ENCODE measurements around the gene PANX2.

- TF ChIP-seq, protein P1, sequence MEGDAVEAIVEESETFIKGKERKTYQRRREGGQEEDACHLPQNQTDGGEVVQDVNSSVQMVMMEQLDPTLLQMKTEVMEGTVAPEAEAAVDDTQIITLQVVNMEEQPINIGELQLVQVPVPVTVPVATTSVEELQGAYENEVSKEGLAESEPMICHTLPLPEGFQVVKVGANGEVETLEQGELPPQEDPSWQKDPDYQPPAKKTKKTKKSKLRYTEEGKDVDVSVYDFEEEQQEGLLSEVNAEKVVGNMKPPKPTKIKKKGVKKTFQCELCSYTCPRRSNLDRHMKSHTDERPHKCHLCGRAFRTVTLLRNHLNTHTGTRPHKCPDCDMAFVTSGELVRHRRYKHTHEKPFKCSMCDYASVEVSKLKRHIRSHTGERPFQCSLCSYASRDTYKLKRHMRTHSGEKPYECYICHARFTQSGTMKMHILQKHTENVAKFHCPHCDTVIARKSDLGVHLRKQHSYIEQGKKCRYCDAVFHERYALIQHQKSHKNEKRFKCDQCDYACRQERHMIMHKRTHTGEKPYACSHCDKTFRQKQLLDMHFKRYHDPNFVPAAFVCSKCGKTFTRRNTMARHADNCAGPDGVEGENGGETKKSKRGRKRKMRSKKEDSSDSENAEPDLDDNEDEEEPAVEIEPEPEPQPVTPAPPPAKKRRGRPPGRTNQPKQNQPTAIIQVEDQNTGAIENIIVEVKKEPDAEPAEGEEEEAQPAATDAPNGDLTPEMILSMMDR (IDR thresholded peaks at IDR 0.05): no peak
- no peak for TF ChIP-seq POLR2A (IDR thresholded peaks at IDR 0.05)
These were observed 17.8 kb downstream of the PANX2 start for GRCh38 chr22:50188356-50188755.
